Effector CD8-positive, alpha-beta T cell (primary cell): ENCODE data around the gene ARID3B.

Source experiments
- DNase-seq: peaks from one replicate; lab custom pipeline; 2025; lab: John Stamatoyannopoulos, UW

The ARID3B gene

GRCh38 chr15:74603789-74604705, 63.0 kb downstream of the ARID3B start:
- no peak for DNase-seq

- DNase-seq, result no peak
Observed at GRCh38 chr15:74604983-74605794, 64.2 kb downstream of the ARID3B start.

GRCh38 chr15:74605795-74606150, 64.8 kb downstream of the ARID3B start:
- no peak for DNase-seq

DNA sequence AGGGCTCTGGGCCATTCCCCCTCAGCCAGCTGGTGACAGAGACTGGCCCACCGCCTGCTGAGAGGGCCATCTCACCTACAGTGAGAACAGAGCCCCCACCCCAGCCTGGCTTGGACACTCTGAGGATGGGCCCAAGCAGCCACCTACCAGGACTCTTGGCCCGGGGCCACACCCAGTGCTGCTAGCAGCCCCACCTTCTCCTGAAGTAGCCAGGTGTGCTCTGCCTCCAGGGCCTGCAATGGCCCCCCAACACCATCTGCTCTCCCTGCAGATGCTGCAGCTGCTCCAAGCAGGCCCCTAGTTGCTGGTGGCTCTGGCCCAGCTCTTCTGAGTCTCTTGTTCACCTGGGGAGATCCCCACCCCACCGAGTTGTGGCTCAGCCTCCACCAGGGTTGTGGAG, 67.8 kb downstream of the ARID3B start:
- DNase-seq, result no peak

GRCh38 chr15:74609938-74610301, 68.9 kb downstream of the ARID3B start:
- DNase-seq, result no peak

GRCh38 chr15:74610302-74610951, 69.4 kb downstream of the ARID3B start:
- no peak for DNase-seq

- no peak for DNase-seq
Observed at GRCh38 chr15:74611341-74611740, 70.3 kb downstream of the ARID3B start.

- DNase-seq, result no peak
Observed at GRCh38 chr15:74611834-74612233, 70.8 kb downstream of the ARID3B start.

DNA sequence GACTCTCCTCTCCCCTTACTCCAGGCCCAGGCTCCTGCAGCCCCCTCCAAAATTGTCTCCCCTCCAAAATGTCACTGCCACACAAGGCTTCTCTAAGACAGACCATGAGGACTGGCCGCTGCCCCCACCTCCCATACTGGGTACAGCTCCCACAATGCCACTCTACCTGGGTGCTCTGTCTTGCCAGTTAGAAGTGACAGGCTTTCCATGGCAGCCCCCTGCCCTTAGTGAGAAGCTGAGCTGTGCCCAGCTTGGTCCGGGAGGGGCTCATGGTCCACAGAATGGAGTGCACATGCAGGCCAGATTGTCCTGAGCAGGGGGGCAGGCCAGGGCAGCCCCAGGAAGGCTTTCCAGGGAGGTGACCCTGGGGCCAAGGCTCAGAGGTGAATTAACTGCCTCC, 71.7 kb downstream of the ARID3B start:
- no peak for DNase-seq

- DNase-seq, result no peak
Observed at GRCh38 chr15:74613089-74613952, 72.3 kb downstream of the ARID3B start.

DNA sequence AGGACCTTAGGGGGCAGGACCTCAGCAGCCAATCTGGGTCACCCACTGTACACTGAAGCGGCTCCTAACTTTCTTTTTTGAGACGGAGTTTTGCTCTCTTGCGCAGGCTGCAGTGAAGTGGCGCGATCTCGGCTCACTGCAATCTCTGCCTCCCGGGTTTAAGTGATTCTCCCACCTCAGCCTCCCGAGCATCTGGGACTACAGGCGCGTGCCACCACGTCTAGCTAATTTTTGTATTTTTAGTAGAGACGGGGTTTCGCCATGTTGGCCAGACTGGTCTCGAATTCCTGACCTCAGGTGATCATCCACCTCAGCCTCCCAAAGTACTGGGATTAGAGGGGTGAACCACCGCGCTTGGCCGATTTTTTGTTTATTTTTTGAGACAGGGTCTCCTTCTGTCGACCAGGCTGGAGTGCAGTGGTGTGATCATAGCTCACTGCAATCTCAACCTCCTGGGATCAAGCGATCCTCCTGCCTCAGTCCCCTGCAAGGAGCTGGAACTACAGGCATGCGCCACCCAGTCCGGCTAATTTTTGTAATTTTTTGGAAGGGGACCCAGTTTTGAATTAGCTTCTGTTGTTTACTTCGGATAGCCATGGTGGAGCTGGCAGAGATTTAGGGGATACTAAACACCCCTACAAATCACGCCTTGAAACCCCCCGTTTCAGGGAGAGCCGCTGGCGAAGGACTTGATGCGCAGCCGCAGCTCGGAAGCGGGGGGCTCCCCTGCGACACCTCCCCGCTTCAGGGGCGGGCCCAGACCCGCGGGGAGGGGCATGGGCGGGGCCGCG, 73.1 kb downstream of the ARID3B start:
- DNase-seq, result no peak

GRCh38 chr15:74614744-74615507, 73.9 kb downstream of the ARID3B start:
- DNase-seq, result peak; percentile 92

DNA sequence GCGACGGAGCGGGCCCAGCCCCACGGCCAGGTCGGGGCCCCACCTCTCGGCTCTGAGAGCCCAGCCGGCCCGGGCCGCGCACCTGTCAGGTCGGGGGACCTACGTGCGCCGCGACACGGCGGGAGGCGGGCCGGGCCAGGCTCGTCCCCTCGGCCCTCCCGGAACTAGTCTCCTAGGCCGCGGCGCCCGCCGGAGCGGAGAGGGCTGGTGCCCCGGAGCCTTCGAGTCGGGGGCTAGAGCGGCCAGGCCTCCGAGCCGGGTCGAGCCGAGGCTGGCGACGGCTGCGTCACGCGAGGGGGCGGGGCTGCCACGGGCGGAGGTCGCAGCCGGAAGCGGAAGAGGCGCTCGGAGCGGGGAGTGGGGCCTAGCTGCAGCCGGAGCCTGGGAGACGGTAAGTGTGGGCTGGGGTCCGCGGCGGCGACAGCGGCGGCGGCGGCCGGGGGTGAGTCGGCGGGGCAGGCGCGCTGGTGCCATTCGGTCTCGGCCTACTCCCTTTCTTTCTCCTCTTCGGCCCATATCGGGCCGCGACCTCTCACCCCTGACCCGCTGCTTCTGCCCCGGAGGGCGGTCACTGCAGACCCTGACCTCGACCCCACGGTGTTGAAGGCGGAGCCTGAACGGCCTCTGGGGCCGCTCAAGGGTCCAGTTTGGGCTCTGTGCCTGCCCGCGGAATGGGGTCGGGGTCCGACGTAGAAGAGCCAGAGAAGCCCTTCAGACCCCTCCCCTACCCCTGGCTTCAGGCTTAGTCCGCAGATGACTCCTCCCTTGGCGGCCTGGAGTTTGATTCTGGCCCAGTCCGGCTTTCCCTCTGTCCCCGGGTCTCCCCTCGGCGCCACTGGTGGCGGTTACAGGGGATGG, 74.7 kb downstream of the ARID3B start, which contains the start of gene CLK3:
Gene CLK3, plus strand, starts transcription at position 329 of the 858 bp plus-strand sequence. CDS start 3,361 bp downstream, outside the sequence.
- peak; percentile 85 for DNase-seq

DNA sequence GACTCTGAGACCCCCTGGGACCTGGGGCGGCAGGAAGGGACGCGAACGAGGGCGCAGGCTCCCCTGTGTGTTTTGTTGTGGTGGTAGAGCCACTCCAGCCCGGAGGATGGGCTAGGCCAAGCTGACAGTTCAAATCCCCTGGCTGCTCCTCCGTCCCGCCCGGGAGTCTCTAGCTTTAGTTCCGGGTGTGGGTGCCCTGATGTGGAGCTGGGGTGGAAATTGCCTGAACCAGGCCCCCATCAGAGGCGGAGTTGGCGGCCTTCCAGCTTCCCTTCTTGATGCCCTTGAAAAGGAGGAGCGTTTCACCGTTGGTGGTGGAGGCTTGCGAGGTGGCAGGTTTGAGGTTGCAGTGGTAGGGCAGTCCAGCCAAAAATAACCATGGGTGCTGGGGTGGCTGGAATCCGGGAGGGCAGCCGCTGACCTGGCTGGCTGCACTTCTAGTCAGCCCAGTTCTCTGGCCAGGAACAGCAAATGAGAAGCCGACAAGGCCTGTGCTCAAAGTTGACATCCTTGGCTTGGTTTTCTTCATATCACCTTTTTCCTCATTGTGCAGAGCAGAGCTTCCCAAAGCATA, 75.4 kb downstream of the ARID3B start:
- DNase-seq, result peak; percentile 74

DNA sequence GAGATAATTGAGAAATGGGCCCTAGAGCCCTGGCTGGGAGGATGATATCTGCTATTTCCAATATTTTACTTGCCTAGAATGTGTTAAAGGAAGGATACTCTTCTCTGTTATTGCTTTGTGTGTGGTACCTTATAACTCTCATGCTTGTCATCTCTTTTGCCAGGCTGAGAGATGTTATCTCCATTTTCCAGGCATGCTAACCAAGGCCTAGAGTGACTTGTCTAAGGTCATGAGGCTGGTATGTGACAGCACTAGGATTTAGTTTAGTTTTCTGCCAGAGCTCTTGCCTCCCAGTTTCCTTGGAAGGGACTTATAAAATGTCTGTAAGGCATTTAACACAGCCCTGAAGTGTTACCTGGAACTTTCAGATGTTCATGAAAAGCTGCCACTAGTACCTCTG, 76.0 kb downstream of the ARID3B start:
- DNase-seq, result no peak

DNA sequence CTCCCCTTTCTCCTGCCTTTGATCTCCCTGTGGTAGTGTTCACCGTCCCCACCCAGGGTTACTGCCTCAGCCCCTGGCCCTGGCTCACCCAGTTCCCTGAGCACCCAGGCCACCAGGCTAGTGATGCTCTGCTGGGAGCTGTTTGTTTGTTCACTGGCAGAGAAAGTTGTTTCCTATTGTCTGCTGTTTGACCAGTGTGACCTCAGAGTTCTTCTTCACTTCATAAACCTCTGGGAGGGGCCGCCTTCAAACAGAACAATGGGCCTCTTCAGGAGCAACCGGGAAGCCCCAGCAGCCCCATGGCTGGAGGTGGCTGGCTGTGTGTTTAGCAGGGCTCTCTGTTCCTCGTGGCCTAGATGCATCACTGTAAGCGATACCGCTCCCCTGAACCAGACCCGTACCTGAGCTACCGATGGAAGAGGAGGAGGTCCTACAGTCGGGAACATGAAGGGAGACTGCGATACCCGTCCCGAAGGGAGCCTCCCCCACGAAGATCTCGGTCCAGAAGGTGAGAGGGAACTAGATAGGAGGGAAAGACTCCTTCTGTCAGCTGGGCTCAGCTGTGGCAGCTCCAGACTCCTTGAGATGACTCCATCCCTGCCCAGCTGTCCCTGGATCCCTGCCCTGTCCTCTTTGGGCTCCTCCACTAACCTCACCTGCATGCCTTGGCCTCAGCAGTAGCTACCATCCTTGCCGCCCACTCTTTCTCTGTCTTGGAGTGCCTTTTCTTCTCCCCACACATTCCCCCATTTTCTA, 78.0 kb downstream of the ARID3B start:
- DNase-seq, result no peak

- DNase-seq, result no peak
Observed at GRCh38 chr15:74619916-74620635, 79.1 kb downstream of the ARID3B start.
